HG02970 (cell line): ENCODE results near the gene TP53BP1.
A peak's percentile ranks its signal among the peaks of the same experiment; 100 is the strongest.

ENCODE experiments used
- ATAC-seq: cut with Tn5 transposase; IDR thresholded peaks from one replicate; pipeline ENCODE4 v1.9.1; 2021; ENCODE audit warnings: mild to moderate bottlenecking, moderate library complexity, moderate number of reproducible peaks; ENCODE audit not compliant: unreplicated experiment, low FRiP score

TP53BP1 gene

GRCh38 chr15:43519196-43519595 lies 26.2 kb upstream of the TP53BP1 start:
- no peak for ATAC-seq

GRCh38 chr15:43518197-43518761 lies 25.3 kb upstream of the TP53BP1 start:
- ATAC-seq, result no peak

GRCh38 chr15:43517354-43518196 lies 24.6 kb upstream of the TP53BP1 start, which contains the start of gene MAP1A:
TSS of gene MAP1A (plus strand) at chr15:43517608. CDS start at chr15:43521474, 3,866 bp downstream.
- no peak for ATAC-seq

- ATAC-seq, result no peak
These were observed 23.9 kb upstream of the TP53BP1 start for GRCh38 chr15:43516801-43517353.

GRCh38 chr15:43516185-43516584 lies 23.2 kb upstream of the TP53BP1 start:
- no peak for ATAC-seq

GRCh38 chr15:43515741-43516140 lies 22.8 kb upstream of the TP53BP1 start:
- no peak for ATAC-seq

- no peak for ATAC-seq
These were observed 21.5 kb upstream of the TP53BP1 start for GRCh38 chr15:43514241-43515057.

GRCh38 chr15:43513550-43513949 lies 20.6 kb upstream of the TP53BP1 start:
- no peak for ATAC-seq

GRCh38 chr15:43511012-43511885 lies 18.3 kb upstream of the TP53BP1 start:
- no peak for ATAC-seq

GRCh38 chr15:43510200-43511011 lies 17.4 kb upstream of the TP53BP1 start:
- ATAC-seq, result peak; percentile 94

GRCh38 chr15:43509660-43510199 lies 16.8 kb upstream of the TP53BP1 start:
- no peak for ATAC-seq

- no peak for ATAC-seq
These were observed 16.2 kb upstream of the TP53BP1 start for GRCh38 chr15:43508991-43509659.

GRCh38 chr15:43508421-43508820 lies 15.5 kb upstream of the TP53BP1 start:
- ATAC-seq, result no peak

- no peak for ATAC-seq
These were observed 12.8 kb upstream of the TP53BP1 start for GRCh38 chr15:43505738-43506137.

- ATAC-seq, result no peak
These were observed 6.7 kb upstream of the TP53BP1 start for GRCh38 chr15:43499635-43500034.

GRCh38 chr15:43498990-43499389 lies 6.0 kb upstream of the TP53BP1 start:
- ATAC-seq, result no peak

- ATAC-seq, result no peak
These were observed 932 bp upstream of the TP53BP1 start for GRCh38 chr15:43493703-43494472.
